ENCODE results near the gene C2CD4D.

GRCh38 chr1:151806170-151806569 lies 33.5 kb downstream of the C2CD4D start:
- TF ChIP-seq CTCF (IDR thresholded peaks at IDR 0.05) (no peak), EZH2 (IDR thresholded peaks at IDR 0.05; ENCODE audit: borderline replicate concordance, insufficient read depth, low read depth, low read length, poor library complexity, severe bottlenecking) (no peak)
